Measurements from ENCODE around the gene LRRC1. TPM values are rescaled to one million over a fixed set of nuclear protein-coding genes. Genes with fewer than 3 reads are reported as not detected.

LRRC1 gene
- total and polyA plus RNA-seq, 4 donors: 0.36 to 6.4 (median 0.94) TPM

DNA sequence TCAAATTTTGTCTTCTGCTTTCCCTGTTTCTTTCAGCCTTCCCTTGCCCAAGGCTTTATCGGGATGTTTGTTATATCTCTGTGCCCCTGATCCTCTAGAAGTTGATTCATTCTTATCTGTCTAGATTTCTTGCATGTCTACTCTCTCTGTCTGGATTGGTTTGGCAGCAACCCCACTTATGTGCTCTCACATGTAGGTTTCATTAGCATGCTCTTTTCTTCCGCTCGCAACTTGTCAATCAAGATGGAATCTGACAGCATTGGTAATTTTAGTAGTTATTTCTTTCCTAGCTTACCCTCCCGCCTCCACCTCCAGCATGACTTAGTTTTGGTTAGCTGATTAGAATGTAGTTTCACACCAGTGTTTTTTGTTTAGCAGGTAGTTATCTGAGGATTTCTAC lies 39.3 kb downstream of the LRRC1 start:
- H3K4me3 ChIP-seq (ENCODE audit: low read depth in 1 of 3, low read length in 3 of 3): no peak overlapping the region
- DNase-seq (ENCODE audit: low spot score): no peak
- H3K9me3 ChIP-seq (ENCODE audit: control insufficient read depth in 4 of 4, low read length in 3 of 4): no peaks in the 10 kb centered on the region
- H3K4me1 ChIP-seq (ENCODE audit: control insufficient read depth in 4 of 4, insufficient read depth in 4 of 4, low read length in 3 of 4): no peaks in the 10 kb centered on the region
- H3K9ac ChIP-seq (ENCODE audit: low read depth in 1 of 2, low read length in 2 of 2): no peak overlapping the region
- H3K36me3 ChIP-seq (ENCODE audit: control insufficient read depth in 4 of 4, insufficient read depth in 3 of 4, low read depth in 1 of 4, low read length in 3 of 4): no peaks in the 10 kb centered on the region
- TF ChIP-seq, protein P1, sequence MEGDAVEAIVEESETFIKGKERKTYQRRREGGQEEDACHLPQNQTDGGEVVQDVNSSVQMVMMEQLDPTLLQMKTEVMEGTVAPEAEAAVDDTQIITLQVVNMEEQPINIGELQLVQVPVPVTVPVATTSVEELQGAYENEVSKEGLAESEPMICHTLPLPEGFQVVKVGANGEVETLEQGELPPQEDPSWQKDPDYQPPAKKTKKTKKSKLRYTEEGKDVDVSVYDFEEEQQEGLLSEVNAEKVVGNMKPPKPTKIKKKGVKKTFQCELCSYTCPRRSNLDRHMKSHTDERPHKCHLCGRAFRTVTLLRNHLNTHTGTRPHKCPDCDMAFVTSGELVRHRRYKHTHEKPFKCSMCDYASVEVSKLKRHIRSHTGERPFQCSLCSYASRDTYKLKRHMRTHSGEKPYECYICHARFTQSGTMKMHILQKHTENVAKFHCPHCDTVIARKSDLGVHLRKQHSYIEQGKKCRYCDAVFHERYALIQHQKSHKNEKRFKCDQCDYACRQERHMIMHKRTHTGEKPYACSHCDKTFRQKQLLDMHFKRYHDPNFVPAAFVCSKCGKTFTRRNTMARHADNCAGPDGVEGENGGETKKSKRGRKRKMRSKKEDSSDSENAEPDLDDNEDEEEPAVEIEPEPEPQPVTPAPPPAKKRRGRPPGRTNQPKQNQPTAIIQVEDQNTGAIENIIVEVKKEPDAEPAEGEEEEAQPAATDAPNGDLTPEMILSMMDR (IDR thresholded peaks at IDR 0.05; ENCODE audit: low read depth, low read length, missing input control): no peak
- TF ChIP-seq RAD21 (IDR thresholded peaks at IDR 0.05) (no peak), JUND (IDR thresholded peaks at IDR 0.05) (no peak), NR2F2 (IDR thresholded peaks at IDR 0.05) (no peak), HNF4G (IDR thresholded peaks at IDR 0.05) (no peak), HNF4A (conservative IDR thresholded peaks at IDR 0.05) (no peak), SP1 (IDR thresholded peaks at IDR 0.05) (no peak), YY1 (IDR thresholded peaks at IDR 0.05) (no peak), FOXA1 (IDR thresholded peaks at IDR 0.05) (no peak), EGR1 (IDR thresholded peaks at IDR 0.05; ENCODE audit: low read depth in 2 of 2) (no peak), RXRA (IDR thresholded peaks at IDR 0.05) (no peak)
- TF ChIP-seq, protein P2, sequence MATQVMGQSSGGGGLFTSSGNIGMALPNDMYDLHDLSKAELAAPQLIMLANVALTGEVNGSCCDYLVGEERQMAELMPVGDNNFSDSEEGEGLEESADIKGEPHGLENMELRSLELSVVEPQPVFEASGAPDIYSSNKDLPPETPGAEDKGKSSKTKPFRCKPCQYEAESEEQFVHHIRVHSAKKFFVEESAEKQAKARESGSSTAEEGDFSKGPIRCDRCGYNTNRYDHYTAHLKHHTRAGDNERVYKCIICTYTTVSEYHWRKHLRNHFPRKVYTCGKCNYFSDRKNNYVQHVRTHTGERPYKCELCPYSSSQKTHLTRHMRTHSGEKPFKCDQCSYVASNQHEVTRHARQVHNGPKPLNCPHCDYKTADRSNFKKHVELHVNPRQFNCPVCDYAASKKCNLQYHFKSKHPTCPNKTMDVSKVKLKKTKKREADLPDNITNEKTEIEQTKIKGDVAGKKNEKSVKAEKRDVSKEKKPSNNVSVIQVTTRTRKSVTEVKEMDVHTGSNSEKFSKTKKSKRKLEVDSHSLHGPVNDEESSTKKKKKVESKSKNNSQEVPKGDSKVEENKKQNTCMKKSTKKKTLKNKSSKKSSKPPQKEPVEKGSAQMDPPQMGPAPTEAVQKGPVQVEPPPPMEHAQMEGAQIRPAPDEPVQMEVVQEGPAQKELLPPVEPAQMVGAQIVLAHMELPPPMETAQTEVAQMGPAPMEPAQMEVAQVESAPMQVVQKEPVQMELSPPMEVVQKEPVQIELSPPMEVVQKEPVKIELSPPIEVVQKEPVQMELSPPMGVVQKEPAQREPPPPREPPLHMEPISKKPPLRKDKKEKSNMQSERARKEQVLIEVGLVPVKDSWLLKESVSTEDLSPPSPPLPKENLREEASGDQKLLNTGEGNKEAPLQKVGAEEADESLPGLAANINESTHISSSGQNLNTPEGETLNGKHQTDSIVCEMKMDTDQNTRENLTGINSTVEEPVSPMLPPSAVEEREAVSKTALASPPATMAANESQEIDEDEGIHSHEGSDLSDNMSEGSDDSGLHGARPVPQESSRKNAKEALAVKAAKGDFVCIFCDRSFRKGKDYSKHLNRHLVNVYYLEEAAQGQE (IDR thresholded peaks at IDR 0.05): no peak
- TF ChIP-seq, protein P3, sequence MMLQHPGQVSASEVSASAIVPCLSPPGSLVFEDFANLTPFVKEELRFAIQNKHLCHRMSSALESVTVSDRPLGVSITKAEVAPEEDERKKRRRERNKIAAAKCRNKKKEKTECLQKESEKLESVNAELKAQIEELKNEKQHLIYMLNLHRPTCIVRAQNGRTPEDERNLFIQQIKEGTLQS (IDR thresholded peaks at IDR 0.05): no peak
- no peaks in the 10 kb centered on the region for H3K27me3 ChIP-seq (ENCODE audit: control insufficient read depth in 4 of 4, insufficient read depth in 4 of 4, low read length in 3 of 4)
- 96% methylated on average over 4 of the region's 4 CpGs for WGBS
- H3K27ac ChIP-seq (ENCODE audit: low read depth in 1 of 2, low read length in 2 of 2): no peak overlapping the region

DNA sequence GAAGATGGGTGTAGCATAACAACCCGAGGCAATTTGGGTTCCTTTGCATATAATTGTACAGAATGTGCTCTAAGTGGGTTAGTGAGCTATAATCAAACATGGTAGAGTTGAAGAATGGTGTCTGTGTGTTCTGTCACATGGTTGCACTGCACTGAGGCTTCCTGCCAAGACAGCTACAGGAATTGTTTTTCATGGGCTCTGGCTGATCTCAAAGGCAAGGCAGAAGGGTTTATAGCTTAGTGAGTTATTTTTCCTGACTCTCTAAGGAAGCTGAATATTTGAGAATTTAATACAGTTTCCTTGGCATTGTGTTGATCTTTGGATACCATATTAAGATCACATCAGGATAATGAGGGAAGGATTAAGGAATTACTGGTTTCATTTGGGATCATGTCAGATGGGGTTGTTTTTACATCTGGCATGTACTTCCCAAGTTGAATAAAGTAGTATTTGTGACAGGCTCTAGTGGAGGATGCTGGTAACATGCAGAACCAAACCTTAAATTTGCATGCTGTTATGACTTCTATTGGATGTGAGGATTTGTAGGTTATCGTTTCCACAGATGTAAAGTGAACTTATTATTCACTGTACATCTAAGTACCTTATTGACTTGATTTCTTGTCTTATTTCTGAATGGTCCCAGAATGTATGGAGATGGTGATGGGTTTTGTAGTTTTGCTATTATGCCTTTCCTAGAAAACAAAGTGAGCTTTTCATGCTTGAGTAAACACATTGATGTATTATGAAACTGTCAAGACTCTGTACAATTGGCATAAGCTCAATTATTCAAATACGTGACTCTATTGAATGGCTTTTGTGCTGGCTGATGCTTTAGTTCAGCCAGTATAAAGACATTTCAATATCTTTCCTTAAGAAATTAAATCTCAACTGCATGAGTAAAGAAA lies 43.3 kb downstream of the LRRC1 start:
- 61% methylated on average over 3 of the region's 3 CpGs for WGBS
- DNase-seq (ENCODE audit: low spot score): no peak
- Histone ChIP-seq H3K4me3 (ENCODE audit: low read depth in 1 of 3, low read length in 3 of 3) (no peak overlapping the region), H3K9me3 (ENCODE audit: control insufficient read depth in 4 of 4, low read length in 3 of 4) (peaks cover 0 to 3% (median 0%) of the 10 kb centered on the region in 4 donors), H3K27ac (ENCODE audit: low read depth in 1 of 2, low read length in 2 of 2) (no peak overlapping the region), H3K4me1 (ENCODE audit: control insufficient read depth in 4 of 4, insufficient read depth in 4 of 4, low read length in 3 of 4) (no peaks in the 10 kb centered on the region), H3K27me3 (ENCODE audit: control insufficient read depth in 4 of 4, insufficient read depth in 4 of 4, low read length in 3 of 4) (no peaks in the 10 kb centered on the region), H3K9ac (ENCODE audit: low read depth in 1 of 2, low read length in 2 of 2) (no peak overlapping the region), H3K36me3 (ENCODE audit: control insufficient read depth in 4 of 4, insufficient read depth in 3 of 4, low read depth in 1 of 4, low read length in 3 of 4) (no peaks in the 10 kb centered on the region)
- TF ChIP-seq, protein P1 (IDR thresholded peaks at IDR 0.05; ENCODE audit: low read depth, low read length, missing input control): no peak
- TF ChIP-seq, protein P2 (IDR thresholded peaks at IDR 0.05): no peak

Data from liver (tissue), 9 donors.